Esophagus muscularis mucosa (tissue), 4 donors: Measurements from ENCODE around the gene TIGD3.

Source experiments
- EP300 ChIP-seq: sonication (generic); formaldehyde crosslinking; IDR thresholded peaks from one replicate; pipeline ENCODE4 v1.6.1; 2017; ENCODE audit warnings: antibody characterized with exemption
- POLR2A ChIP-seq: fragments of 450-650 bp; IDR thresholded peaks from one replicate; pipeline ENCODE4 v1.6.1; 2017; ENCODE audit warnings: antibody characterized with exemption, moderate library complexity, mild to moderate bottlenecking, low read depth
- POLR2AphosphoS5 ChIP-seq, 2 donors: sonication (generic); formaldehyde crosslinking; IDR thresholded peaks; one replicate each; pipeline ENCODE4 v1.6.1; 2017; ENCODE audit warnings: antibody characterized with exemption in 2 of 2
- TF ChIP-seq, protein P1 (sequence below), 3 experiments: fragments of 200-600 bp in 2 of 3; fragments of 450-650 bp in 1 of 3; sonication (generic) in 2 of 3; IDR thresholded peaks; one replicate each; pipeline ENCODE4 v1.5.1; 2017 to 2019; ENCODE audit warnings: antibody characterized with exemption in 3 of 3, mild to moderate bottlenecking in 2 of 3, moderate library complexity in 1 of 3

DNA sequence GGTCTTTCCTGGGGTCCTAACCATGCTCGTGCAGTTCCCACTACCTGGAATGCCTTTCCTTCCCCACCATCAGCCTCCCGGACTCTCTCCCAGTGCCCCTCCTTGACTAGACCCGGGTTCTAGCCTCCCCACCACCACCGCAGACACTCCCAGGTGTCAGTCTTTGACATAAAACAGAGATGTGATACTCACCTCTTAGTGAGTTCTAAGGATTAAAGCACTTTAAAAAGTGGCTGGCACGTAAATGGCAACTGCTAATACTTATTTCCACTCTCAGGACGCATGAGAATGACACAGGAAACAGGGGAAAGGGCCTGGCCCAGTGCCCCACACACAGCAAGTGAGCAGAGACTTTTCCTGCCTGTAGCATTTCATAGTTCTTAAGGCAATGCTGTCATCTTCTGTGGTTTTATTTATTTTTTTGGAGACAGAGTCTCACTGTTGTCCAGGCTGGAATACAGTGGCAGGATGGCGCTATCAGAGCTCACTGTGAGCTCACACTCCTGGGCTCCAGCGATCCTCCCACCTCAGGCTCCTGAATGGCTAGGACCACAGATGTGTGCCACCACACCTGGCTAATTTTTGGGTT, 29.8 kb downstream of the TIGD3 start:
- TF ChIP-seq, protein P1, sequence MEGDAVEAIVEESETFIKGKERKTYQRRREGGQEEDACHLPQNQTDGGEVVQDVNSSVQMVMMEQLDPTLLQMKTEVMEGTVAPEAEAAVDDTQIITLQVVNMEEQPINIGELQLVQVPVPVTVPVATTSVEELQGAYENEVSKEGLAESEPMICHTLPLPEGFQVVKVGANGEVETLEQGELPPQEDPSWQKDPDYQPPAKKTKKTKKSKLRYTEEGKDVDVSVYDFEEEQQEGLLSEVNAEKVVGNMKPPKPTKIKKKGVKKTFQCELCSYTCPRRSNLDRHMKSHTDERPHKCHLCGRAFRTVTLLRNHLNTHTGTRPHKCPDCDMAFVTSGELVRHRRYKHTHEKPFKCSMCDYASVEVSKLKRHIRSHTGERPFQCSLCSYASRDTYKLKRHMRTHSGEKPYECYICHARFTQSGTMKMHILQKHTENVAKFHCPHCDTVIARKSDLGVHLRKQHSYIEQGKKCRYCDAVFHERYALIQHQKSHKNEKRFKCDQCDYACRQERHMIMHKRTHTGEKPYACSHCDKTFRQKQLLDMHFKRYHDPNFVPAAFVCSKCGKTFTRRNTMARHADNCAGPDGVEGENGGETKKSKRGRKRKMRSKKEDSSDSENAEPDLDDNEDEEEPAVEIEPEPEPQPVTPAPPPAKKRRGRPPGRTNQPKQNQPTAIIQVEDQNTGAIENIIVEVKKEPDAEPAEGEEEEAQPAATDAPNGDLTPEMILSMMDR (IDR thresholded peaks at IDR 0.05), result no peak
- TF ChIP-seq EP300 (no peak), POLR2A (no peak), POLR2AphosphoS5 (IDR thresholded peaks at IDR 0.05) (no peak)
